Ascending aorta (tissue), 2 donors: Measurements from ENCODE around the gene STIM2. TPM values are rescaled to one million over a fixed set of nuclear protein-coding genes. Genes with fewer than 3 reads are reported as not detected.

ENCODE experiments used
- DNase-seq, 2 donors: peaks; one replicate each; pipeline ENCODE4 v3.0.0-alpha.2; 2019; ENCODE audit warnings: low spot score in 2 of 2
- H3K27ac ChIP-seq, 2 donors: fragments of 200-600 bp; sonication (generic); one replicate each; pipeline ENCODE4 v1.5.1; 2016 to 2017; ENCODE audit warnings: mild to moderate bottlenecking in 1 of 2
- H3K27me3 ChIP-seq: fragments of 200-600 bp; sonication (generic); one replicate; pipeline ENCODE4 v1.5.1; 2017
- H3K36me3 ChIP-seq, 2 donors: fragments of 200-600 bp; sonication (generic); one replicate each; pipeline ENCODE4 v1.5.1; 2016
- H3K4me1 ChIP-seq, 2 donors: fragments of 200-600 bp; sonication (generic); one replicate each; pipeline ENCODE4 v1.5.1; 2016 to 2017; ENCODE audit warnings: mild to moderate bottlenecking in 1 of 2
- H3K4me3 ChIP-seq, 2 donors: fragments of 200-600 bp; sonication (generic); one replicate each; pipeline ENCODE4 v1.5.1; 2016 to 2017; ENCODE audit warnings: mild to moderate bottlenecking in 1 of 2
- H3K9me3 ChIP-seq, 2 donors: fragments of 200-600 bp; sonication (generic); one replicate each; pipeline ENCODE4 v1.5.1; 2016
- CTCF ChIP-seq, 3 experiments: fragments of 200-600 bp in 2 of 3; fragments of 450-650 bp in 1 of 3; sonication (generic) in 2 of 3; IDR thresholded peaks; one replicate each; pipeline ENCODE4 v1.5.1; 2016 to 2019; ENCODE audit warnings: antibody characterized with exemption in 3 of 3, mild to moderate bottlenecking in 1 of 3, moderate library complexity in 1 of 3
- intact Hi-C: fragments of 100-400 bp; cut with DNase I; formaldehyde crosslinking; loops from one replicate; pipeline ENCODE4 v1.15.1; 2023
- total RNA-seq: library from RNA; depleted of rRNA; stranded (reverse); fragments of >200 nt; gene quantifications from one replicate; pipeline ENCODE4 v1.1.0, GENCODE V29; 2016

STIM2 gene
- total RNA-seq, 1 donor from 2014 or later, result 17.2 TPM

GRCh38 chr4:27050731-27051130 is 190.1 kb downstream of the STIM2 start:
- H3K4me3 ChIP-seq, result no peak overlapping the region
- intact Hi-C loops, result no loop called here
- H3K27me3 ChIP-seq, result no peaks in the 10 kb centered on the region

GRCh38 chr4:27055221-27055760 is 194.7 kb downstream of the STIM2 start:
- H3K9me3 ChIP-seq, result no peaks in the 10 kb centered on the region
- TF ChIP-seq CTCF (IDR thresholded peaks at IDR 0.05), result no peak
- intact Hi-C loops, result no loop called here
- no peaks in the 10 kb centered on the region for H3K36me3 ChIP-seq
- H3K27me3 ChIP-seq, result no peaks in the 10 kb centered on the region
- no peak overlapping the region for H3K27ac ChIP-seq
- H3K4me1 ChIP-seq, result no peaks in the 10 kb centered on the region
- no peak for DNase-seq
- no peak overlapping the region for H3K4me3 ChIP-seq

More at GRCh38 chr4:27050731-27051130, 190.1 kb downstream of the STIM2 start:
- H3K27ac ChIP-seq, result no peak overlapping the region
- H3K4me1 ChIP-seq, result no peaks in the 10 kb centered on the region
- no peak for DNase-seq
- H3K36me3 ChIP-seq, result no peaks in the 10 kb centered on the region
- no peak for TF ChIP-seq CTCF (IDR thresholded peaks at IDR 0.05)
- no peaks in the 10 kb centered on the region for H3K9me3 ChIP-seq

- no peaks in the 10 kb centered on the region for H3K4me1 ChIP-seq
- intact Hi-C loops, result no loop called here
- TF ChIP-seq CTCF (IDR thresholded peaks at IDR 0.05), result no peak
- H3K36me3 ChIP-seq, result no peaks in the 10 kb centered on the region
- no peak for DNase-seq
- H3K9me3 ChIP-seq, result no peaks in the 10 kb centered on the region
- no peak overlapping the region for H3K4me3 ChIP-seq
- no peak overlapping the region for H3K27ac ChIP-seq
- no peaks in the 10 kb centered on the region for H3K27me3 ChIP-seq
Observed at GRCh38 chr4:27056281-27056680, 195.6 kb downstream of the STIM2 start.

GRCh38 chr4:27057053-27057452 is 196.4 kb downstream of the STIM2 start:
- H3K9me3 ChIP-seq, result no peaks in the 10 kb centered on the region
- H3K27me3 ChIP-seq, result no peaks in the 10 kb centered on the region
- no peak for DNase-seq
- TF ChIP-seq CTCF (IDR thresholded peaks at IDR 0.05), result no peak
- intact Hi-C loops, result no loop called here
- H3K36me3 ChIP-seq, result no peaks in the 10 kb centered on the region
- H3K4me1 ChIP-seq, result no peaks in the 10 kb centered on the region
- no peak overlapping the region for H3K4me3 ChIP-seq
- no peak overlapping the region for H3K27ac ChIP-seq

GRCh38 chr4:27057662-27058061 is 197.0 kb downstream of the STIM2 start:
- H3K4me3 ChIP-seq, result no peak overlapping the region
- intact Hi-C loops, result no loop called here
- H3K27me3 ChIP-seq, result no peaks in the 10 kb centered on the region
- H3K36me3 ChIP-seq, result no peaks in the 10 kb centered on the region
- no peaks in the 10 kb centered on the region for H3K9me3 ChIP-seq
- no peak for DNase-seq
- no peak overlapping the region for H3K27ac ChIP-seq
- no peak for TF ChIP-seq CTCF (IDR thresholded peaks at IDR 0.05)
- no peaks in the 10 kb centered on the region for H3K4me1 ChIP-seq
